H7 (cell line): ENCODE results near the gene GLTP. TPM values are rescaled to one million over a fixed set of nuclear protein-coding genes. Genes with fewer than 3 reads are reported as not detected.

Experiments
- DNase-seq: peaks from one replicate; pipeline ENCODE4 v3.0.0; 2012
- H3K27me3 ChIP-seq: 2 replicates; pipeline ENCODE4 v1.6.0; 2011; ENCODE audit warnings: mild to moderate bottlenecking, low read length; ENCODE audit not compliant: control insufficient read depth, insufficient read depth
- H3K36me3 ChIP-seq: replicated peaks from 2 replicates; pipeline ENCODE4 v1.5.1; 2011; ENCODE audit warnings: low read length; ENCODE audit not compliant: control insufficient read depth, insufficient read depth
- H3K4me3 ChIP-seq: 2 replicates; pipeline ENCODE4 v1.5.1; 2011; ENCODE audit warnings: low read depth, mild to moderate bottlenecking, control low read depth, low read length, moderate library complexity; ENCODE audit not compliant: insufficient read depth
- total RNA-seq: library from RNA; depleted of rRNA; stranded (reverse); fragments of >200 nt; shearing (Covaris generic); gene quantifications from 2 replicates; pipeline ENCODE4 v1.2.3, GENCODE V29; 2014

GLTP gene
- total RNA-seq, 1 experiment from 2014 or later = 24.1 TPM

DNA sequence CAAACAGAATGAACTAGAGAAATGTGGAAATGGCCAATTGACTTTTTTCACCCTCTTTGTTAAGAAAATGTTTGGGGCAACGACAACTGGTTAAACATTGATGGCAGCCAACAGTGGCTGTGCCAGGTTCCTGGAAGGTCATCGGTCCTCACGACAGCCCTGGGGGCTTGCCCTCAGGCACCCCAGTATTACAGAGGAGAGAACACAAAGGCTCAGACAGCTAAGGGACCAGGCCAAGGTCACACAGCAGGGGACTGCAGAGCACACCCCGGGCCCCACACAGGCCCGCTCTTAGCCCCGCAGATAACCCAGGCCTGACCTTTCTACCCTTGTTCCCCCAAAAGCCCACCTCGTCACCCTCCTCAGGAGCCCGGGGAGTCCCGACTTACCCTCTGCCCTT, 48.4 kb downstream of the GLTP start:
- H3K36me3 ChIP-seq = no peaks in the 10 kb centered on the region
- no peaks in the 10 kb centered on the region; the same call in 1 of the 2 replicates for H3K27me3 ChIP-seq
- no peak for DNase-seq
- H3K4me3 ChIP-seq = no peak overlapping the region

DNA sequence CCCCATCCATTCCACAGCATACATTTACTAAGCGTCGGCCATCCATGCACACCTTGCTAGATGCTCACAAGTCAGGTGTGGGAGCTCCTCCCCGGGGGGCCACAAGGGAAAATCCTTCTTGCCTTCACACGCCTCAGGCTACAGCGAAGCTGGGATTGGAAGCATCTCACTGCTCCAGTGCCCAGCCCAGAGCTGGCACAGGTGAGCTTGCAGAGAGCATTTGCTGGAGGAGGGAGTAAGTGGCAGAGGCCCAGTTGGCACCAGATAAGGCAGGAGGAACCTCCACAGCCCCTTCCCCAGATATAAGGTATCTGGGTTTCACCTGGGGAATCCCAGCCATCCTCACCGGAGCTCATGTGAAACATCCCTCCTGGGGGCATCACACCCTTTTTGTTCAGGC, 49.0 kb downstream of the GLTP start:
- no peak for DNase-seq
- H3K36me3 ChIP-seq = no peaks in the 10 kb centered on the region
- H3K4me3 ChIP-seq = no peak overlapping the region
- no peaks in the 10 kb centered on the region; the same call in 1 of the 2 replicates for H3K27me3 ChIP-seq

DNA sequence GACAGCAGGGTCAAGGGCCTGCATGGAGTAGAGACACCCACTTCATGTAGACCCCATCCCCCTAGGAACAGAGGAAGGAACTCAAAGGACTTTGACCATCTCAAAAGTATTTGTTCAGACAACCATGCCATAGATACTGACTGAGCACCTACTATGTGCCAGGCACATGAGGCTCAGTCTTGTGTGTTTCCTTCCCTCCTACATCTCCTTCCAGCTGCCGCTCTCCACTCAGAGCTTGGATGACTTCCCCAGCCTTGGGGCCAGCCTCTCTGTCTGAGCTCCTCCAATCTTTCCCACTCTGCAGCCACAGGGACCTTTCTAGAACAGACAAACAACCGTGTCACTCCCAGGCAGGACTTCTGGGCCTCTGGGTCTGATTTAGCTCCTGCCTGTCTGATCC, 49.6 kb downstream of the GLTP start:
- no peaks in the 10 kb centered on the region for H3K36me3 ChIP-seq
- no peak for DNase-seq
- H3K27me3 ChIP-seq = no peaks in the 10 kb centered on the region; the same call in 1 of the 2 replicates
- no peak overlapping the region for H3K4me3 ChIP-seq

DNA sequence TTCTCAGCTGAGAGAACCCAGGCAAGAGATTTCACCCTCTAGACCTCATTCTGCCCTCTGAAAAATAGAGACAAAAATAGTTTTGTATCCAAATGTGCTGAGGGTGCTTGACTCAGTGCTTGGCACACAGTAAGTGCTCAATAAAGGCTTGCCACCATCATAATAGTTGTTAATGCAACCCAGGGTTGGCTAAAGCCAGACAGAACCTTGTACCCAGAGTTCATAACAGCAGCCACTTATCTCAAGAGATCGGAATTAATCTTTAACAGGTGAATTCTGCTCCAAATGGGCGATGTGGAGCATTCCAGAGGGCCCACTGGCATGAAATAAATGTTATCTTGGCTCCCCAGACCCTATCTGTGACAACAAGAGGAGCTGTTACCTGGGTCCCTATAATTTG, 50.1 kb downstream of the GLTP start:
- DNase-seq = no peak
- Histone ChIP-seq H3K27me3 (no peaks in the 10 kb centered on the region; the same call in 1 of the 2 replicates), H3K4me3 (no peak overlapping the region), H3K36me3 (no peaks in the 10 kb centered on the region)

DNA sequence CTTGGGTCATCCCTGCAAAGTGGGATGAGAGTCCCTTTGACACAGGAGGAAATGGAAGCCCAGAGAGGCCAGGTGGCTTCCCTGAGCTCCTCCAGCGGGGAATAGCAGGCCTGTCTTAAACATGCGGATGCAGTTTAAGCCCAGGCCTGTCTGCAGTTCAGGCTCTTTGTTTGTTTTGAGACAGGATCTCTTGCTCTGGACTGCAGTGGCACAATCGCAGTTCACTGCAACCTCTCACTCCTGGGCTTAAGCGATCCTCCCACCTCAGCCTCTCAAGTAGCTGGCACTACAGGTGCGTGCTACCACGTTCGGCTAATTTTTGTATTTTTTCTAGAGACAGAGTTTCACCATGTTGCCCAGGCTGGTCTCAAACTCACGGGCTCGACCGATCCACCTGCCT, 50.7 kb downstream of the GLTP start:
- Histone ChIP-seq H3K4me3 (no peak overlapping the region), H3K27me3 (no peaks in the 10 kb centered on the region; the same call in 1 of the 2 replicates), H3K36me3 (no peaks in the 10 kb centered on the region)
- DNase-seq = no peak

DNA sequence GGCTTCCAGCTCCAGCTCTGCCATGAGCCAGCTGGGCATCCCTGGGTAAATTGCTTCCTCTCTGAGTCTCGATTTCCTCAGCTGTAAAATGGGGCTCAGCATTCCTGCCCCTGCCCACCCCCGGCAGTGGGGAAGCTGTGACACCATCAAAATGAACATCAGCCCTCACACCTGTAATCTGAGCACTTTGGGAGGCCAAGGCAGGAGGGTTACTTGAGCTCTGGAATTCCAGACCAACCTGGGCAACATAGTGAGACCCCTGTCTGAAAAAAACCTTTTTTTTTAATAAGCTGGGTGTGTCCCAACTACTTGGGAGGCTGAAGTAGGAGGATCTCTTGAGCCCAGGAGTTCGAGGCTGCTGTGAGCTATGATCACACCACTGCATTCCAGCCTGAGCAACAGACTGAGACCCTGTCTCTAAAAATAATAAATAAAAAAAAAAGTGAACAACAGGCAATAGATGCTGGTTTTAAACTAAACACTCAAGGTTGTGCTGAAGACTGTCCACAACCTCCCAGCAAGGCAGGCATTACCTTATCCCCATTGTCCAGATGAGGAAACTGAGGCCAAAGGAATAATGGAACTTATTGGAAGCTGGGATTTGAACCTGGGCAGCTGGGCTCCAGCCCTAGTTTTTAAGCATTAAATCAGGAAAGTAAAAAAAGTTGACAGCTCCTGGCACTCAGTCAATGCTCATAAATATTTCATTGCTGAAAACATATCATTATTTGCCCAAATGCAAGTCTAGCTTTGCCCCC, 51.4 kb downstream of the GLTP start:
- Histone ChIP-seq H3K27me3 (no peaks in the 10 kb centered on the region; the same call in 1 of the 2 replicates), H3K4me3 (no peak overlapping the region), H3K36me3 (no peaks in the 10 kb centered on the region)
- DNase-seq = no peak

DNA sequence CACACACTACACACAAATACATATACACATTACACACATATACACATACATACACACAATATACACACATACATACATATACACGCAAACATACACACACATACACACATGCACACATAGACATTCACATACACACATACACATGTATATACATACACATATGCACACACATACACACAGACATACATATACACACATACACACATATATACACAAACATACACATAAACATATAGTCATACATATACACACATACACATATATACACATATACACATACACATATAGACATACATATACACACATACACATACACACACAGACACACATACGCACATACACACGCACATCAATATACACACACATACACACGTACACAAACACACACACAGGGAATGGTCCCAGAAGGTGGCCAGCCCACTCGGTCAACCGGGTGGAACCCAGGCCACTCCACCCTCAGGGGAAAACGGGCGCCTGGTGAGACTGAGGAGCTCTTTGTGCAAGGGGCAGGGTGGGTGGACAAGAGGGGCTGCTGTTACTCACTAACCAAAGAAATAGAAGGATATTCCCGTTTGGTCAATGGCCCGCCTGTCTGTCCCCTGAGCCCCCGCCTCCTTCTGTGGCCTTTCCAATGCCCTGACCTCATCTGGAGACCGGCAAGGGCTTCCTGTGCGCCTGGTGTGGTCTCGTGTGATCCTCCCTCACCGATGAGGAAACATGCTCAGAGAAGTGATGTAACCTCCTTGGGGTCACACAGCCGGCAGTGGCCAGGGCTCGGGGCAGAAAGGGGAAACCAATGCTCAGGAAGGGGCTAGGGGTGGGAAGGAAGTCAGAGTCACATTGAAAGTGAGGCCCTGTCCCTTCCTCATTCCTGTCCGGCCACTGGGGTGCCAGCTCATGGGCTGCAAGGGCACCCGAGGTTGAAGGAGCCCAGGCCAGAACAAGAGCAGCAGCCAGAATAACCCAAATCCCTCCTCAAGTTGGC, 52.5 kb downstream of the GLTP start:
- DNase-seq = no peak
- no peak overlapping the region for H3K4me3 ChIP-seq
- no peaks in the 10 kb centered on the region for H3K36me3 ChIP-seq
- no peaks in the 10 kb centered on the region; the same call in 1 of the 2 replicates for H3K27me3 ChIP-seq

DNA sequence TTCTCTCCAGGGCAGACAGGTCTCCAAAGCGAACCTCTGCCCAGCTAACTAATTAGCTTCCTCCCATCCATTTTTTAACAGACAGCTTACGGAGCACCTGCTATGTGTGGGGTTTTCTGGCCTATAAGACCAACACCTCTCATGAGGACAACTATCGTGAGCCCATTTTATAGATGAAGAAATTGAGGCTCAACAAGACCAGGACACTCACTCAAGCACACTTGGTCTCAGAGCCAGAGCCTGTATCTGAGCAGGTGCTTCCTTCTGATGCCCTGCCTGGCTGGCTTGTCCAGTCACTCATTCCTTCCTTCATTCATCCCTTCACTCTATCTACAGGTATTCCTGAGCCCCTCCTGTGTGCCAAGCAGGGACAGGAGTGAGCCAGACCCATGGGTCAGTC, 53.3 kb downstream of the GLTP start:
- no peak for DNase-seq
- Histone ChIP-seq H3K27me3 (no peaks in the 10 kb centered on the region), H3K4me3 (no peak overlapping the region), H3K36me3 (no peaks in the 10 kb centered on the region)

DNA sequence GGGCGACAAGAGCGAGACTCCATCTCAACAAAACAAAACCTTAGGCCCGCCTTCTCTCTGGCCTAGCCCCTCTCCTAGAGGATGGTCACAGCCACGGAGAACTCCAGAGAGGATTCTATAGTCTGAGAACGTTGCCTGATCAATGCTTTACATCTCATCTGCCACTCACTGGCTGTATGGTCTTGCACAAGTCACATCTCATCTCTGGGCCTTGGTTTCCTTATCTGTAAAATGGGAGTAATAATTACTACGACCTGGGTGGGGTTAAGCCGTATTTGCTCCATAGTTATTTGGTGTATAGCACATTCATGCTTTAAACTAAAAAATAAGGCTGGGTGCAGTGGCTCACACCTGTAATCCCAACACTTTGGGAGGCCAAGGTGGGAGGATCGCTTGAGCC, 55.6 kb downstream of the GLTP start:
- Histone ChIP-seq H3K36me3 (no peaks in the 10 kb centered on the region), H3K27me3 (no peaks in the 10 kb centered on the region), H3K4me3 (no peak overlapping the region)
- no peak for DNase-seq

DNA sequence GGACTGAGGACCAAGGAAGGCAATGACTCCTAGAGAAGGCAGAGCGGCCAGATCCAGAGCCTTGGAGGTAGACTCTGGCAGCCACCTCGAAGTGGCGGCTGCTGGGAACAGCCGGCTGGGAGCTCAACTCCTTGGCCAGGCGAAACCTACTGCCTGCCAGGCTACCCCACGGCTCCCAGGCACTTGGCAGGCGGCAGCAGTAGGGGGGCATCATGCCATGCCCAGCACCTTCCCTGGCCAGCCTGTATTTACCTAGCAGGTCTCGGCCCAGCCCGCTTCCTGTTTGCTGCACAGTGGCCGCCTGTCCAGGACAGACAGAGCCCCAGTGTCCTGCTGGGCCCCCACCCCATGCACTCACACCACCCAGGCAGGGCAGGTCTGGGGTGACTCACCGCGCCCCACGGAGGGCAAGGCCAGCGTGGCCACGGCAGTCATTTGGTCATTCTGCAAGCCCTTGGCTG, 57.4 kb downstream of the GLTP start:
- no peaks in the 10 kb centered on the region for H3K27me3 ChIP-seq
- no peak for DNase-seq
- H3K36me3 ChIP-seq = no peaks in the 10 kb centered on the region
- no peak overlapping the region for H3K4me3 ChIP-seq

DNA sequence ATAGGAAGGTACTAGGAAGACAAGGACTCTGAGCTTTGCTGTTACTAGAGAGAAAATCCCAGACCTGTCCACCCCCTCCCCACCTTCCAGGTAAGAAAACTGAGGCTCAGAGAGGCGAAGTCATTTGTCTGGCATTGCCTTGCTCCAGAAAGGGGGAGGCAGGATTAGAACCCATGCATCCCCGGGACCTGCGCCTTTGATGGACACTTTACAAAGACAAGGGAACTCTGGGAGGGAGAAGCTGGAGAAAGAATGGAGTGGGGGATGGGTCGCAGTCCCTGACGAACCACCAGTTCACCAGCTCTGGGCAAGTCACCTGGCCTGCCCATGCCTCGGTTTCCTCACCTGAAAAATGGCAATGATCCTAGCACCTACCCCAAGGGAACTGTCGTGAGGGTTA, 57.9 kb downstream of the GLTP start:
- H3K36me3 ChIP-seq = no peaks in the 10 kb centered on the region
- DNase-seq = no peak
- H3K4me3 ChIP-seq = no peak overlapping the region
- H3K27me3 ChIP-seq = no peaks in the 10 kb centered on the region

DNA sequence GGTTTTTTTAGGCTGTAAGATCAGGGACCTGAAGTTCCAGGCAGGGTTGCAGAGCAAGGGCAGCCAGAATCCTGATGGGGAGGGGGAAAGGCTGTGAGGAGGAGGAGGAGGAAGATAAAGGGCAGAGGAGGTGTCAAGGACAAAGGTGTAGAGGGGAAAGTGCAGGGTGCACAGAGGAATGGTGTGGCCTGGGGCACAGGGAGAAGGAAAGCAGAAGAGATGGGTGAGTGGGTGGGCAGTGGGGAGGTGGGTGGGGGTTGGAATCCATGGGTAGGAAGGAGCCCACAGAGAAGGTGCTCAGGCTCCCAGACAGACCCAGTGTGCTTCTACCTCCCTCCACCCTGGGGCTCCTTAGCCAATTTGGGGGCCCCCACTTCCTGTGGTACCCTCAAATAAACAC, 58.4 kb downstream of the GLTP start:
- H3K36me3 ChIP-seq = no peaks in the 10 kb centered on the region
- H3K4me3 ChIP-seq = no peak overlapping the region
- no peak for DNase-seq
- no peaks in the 10 kb centered on the region for H3K27me3 ChIP-seq

DNA sequence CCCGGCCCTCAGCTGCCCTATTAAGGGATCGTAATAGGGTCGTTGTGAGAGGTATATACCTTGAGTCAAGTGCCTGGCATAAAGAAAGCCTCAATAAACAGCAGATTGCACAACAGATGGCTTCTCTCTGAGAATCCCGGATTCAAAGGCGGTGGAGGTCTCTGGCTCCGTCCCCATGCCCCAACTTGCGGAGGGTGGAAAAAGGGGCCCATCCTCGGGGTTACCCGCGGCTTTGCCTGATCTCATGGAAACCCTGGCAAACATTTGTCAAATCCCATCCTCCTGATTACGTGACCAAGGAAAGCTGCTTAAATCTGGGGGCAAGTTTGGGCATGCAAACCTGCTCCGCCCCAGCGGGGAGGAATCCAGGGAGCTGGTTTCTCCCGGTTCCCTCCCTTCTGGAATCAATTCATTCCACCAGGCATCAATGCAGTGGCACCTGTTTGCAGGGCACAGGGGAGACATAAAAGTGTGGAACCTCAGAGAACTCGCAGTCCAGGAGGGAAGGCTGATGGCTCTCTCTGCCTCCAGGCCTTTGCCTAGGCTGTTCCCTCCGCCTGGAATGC, 59.4 kb downstream of the GLTP start:
- no peaks in the 10 kb centered on the region for H3K27me3 ChIP-seq
- no peak overlapping the region for H3K4me3 ChIP-seq
- H3K36me3 ChIP-seq = no peaks in the 10 kb centered on the region
- no peak for DNase-seq

DNA sequence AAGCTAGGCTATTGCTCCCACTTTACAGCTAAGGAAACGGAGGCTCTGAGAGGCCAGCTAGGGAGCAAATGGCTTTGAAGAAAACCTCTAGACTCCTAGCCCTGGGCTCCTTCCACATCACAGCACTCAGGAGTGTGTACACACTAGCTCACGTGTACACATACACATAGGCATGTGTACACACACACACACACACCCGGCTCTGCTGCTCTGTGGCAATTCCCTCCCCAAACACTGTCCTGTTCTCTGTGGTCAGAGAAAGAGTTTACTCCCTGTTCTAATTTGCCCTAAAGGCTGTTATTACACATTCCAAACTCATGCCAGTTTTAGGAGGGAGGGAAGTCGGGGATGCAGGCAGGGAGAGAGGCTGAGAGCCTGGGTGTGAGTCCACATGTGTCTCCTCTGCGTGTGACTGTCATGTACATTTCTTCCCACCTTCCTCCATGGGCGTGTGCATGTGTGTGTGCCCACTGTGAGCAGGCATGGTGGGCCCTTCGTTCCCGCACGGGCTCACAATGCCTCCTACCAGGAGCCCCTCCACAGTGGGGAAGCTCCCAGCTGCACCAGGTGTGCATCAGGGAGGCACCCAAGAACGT, 61.3 kb downstream of the GLTP start:
- H3K27me3 ChIP-seq = no peaks in the 10 kb centered on the region
- no peaks in the 10 kb centered on the region for H3K36me3 ChIP-seq
- DNase-seq = no peak
- H3K4me3 ChIP-seq = no peak overlapping the region
